Gastrocnemius medialis (tissue), 4 donors: ENCODE measurements around the gene ZNF507.

Experiments used
- CTCF ChIP-seq, 5 experiments: fragments of 450-650 bp in 3 of 5; fragments of 200-600 bp in 2 of 5; sonication (generic) in 2 of 5; IDR thresholded peaks in 4 of 5; conservative IDR thresholded peaks in 1 of 5; 1 replicate in 4 of 5; 2 replicates in 1 of 5; pipeline ENCODE4 v1.5.1; 2016 to 2019; ENCODE audit warnings: antibody characterized with exemption in 5 of 5, mild to moderate bottlenecking in 3 of 5, moderate library complexity in 3 of 5
- POLR2A ChIP-seq, 2 donors: fragments of 450-650 bp; IDR thresholded peaks; one replicate each; pipeline ENCODE4 v1.6.1; 2017; ENCODE audit warnings: antibody characterized with exemption in 2 of 2, mild to moderate bottlenecking in 2 of 2, moderate library complexity in 2 of 2

DNA sequence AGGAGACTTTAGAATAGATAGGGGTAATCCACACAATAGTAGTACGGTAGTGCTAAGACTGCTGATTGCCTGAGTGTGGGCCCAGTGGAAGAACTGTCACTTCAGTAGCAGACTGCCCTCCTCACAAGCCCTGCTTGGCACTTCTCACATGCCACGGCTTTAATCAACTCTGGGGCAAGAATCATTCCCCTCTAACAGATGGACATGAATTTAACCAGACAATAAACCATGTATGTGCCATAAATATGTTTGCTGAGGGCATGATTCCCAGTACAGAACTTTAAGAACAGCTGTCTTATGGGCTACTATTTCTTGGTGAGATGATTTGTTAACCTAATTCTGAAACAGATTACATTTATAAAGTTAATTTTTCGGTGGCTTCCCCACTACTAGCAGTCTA, 82.1 kb downstream of the ZNF507 start:
- no peak for TF ChIP-seq CTCF (IDR thresholded peaks at IDR 0.05 in 4 of 5, conservative IDR thresholded peaks at IDR 0.05 in 1 of 5)
- no peak for TF ChIP-seq POLR2A (IDR thresholded peaks at IDR 0.05)
